GM19238 (cell line): ENCODE results near the gene SPAAR.
"Not testable (repeated sequence)": the region's sequence is repeated elsewhere in the genome, so short reads cannot be mapped to it uniquely, and the experiment has no call there.

ENCODE experiments used
- DNase-seq: peaks from one replicate; pipeline ENCODE4 v3.0.0; 2011; ENCODE audit warnings: low spot score; ENCODE audit not compliant: insufficient read length

SPAAR gene

DNA sequence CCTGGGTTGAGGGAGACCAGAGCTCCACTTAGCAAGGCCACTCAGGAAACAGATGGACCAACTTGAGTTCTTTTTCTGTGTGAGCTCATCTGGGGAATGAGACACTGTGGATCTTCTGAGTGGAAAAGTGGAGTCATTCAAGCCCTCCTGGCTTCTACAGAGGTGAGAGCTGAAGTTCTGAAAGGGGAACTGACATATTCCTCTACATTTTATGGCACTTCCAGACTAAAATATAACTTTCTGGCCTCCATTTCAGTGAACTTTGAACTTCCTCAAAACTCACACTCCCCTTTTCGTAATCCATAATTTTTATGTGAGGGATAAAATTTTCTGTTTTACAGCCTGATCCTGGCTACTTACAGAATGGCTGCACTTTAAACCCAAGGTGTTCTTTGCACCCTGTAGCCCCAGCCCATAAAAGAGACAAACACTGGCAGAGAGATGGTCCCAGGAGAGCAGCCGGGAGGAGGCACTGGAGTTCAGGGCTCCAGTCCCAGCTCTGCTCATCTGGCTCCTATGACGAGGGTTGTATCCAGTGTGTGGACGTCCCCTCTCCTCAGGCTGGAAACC, 10.8 kb downstream of the SPAAR start:
- no peak for DNase-seq

DNA sequence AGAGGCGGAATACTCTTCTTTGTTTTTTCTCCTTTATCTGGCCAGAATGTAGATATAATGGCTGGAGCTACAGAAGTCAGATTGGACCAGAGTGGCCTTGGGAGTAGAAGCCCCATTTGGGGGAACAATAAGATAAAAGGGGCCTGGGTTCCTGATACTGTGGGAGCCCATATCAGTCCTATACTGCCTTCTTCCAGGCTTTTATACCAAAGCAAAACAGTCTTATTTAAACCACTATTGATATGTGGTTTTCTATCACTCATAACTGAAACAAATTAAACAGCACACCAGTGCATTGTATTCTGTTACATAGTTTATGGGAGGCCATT, 14.3 kb downstream of the SPAAR start:
- DNase-seq = no peak

GRCh38 chr9:35923927-35924763, 14.9 kb downstream of the SPAAR start:
- DNase-seq = no peak

GRCh38 chr9:35928591-35929452, 19.5 kb downstream of the SPAAR start:
- DNase-seq = no peak

DNA sequence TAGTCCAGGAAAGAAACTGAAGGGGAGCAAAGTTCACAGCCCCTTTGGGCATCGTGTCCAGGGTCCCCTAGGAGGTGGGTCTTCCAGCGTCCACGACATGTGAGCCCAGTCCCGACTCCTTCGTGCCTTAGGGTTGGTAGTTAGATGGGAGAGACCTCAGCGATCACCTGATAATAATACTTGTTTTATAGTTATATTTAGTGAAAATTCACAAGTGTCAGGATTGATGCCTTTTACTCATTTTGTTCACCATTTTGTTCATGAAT, 20.1 kb downstream of the SPAAR start:
- no peak for DNase-seq

GRCh38 chr9:35930521-35930920, 21.2 kb downstream of the SPAAR start:
- DNase-seq = no peak

DNA sequence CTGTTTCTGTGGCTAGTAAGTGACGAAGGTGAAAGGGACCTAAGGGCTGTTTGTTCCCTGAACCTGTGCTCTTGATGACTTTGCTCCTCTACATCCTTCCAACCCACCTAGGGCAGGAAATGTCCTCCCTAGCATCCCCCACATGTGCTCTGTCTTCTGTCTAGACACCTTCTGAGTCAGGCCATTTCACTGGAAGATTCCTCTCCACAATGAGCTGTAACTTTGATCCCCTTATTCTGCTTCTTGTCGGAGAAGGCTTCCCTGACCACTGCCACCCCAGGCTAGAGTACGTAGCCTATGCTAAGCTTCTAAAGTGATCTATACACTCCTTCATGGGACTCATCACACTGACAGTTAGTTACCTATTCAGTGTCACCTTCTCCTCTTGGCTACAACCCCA, 21.7 kb downstream of the SPAAR start:
- DNase-seq = no peak

GRCh38 chr9:35932735-35933134, 23.4 kb downstream of the SPAAR start:
- no peak for DNase-seq

GRCh38 chr9:35933550-35934067, 24.3 kb downstream of the SPAAR start:
- no peak for DNase-seq

- not testable (repeated sequence) for DNase-seq
Measured at GRCh38 chr9:35934069-35934468, 24.8 kb downstream of the SPAAR start.

DNA sequence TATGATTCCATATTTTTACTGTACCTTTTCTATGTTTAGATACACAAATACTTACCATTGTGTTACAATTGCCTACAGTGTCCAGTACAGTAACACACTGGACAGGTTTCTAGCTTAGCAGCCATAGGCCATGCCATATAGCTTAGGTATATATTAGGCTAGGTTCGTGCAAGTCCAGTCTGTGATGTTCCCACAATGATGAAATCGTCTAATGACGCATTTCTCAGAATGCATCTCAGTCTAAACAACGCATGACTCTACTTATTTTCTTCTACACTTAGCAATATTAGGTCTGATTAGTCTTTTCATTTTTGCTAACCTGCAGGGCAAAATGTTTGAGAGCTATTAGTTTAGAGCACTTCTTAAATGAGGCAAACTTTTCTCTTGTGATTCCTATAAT, 26.0 kb downstream of the SPAAR start:
- no peak for DNase-seq

DNA sequence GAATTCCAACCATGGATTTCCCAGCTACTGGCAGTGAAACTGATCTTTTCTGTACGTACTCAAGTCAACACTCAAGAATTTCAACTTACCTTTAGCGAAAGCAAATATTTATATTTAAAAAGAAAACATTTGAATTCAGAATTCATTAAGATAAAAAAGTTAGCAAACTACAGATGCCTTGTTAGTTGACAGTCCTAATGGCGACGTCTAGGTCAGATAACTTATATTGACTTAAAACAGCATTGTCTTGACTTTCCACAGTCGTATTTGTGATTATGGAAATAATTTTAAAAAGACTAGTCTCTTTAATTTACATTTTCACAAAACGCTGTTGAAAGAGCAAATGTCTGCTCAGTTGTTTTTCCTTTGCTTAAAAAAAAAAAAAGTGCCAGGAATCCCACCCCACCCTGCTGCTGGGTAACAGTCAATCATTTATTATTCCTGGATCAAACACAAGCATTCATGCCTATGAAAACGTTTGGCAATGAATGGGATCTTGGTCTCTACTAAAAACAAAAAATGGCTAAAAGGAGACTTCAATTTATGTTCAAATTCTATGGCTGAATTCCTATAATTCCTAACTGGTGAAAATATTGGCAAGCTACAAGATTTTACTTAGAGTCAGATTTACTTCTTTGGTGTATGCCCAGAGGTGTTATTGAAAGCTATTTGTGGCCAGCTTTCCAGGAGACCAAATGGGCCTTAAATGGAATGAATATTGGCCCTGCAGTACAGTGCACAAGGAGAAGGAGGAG, 26.6 kb downstream of the SPAAR start:
- no peak for DNase-seq

DNA sequence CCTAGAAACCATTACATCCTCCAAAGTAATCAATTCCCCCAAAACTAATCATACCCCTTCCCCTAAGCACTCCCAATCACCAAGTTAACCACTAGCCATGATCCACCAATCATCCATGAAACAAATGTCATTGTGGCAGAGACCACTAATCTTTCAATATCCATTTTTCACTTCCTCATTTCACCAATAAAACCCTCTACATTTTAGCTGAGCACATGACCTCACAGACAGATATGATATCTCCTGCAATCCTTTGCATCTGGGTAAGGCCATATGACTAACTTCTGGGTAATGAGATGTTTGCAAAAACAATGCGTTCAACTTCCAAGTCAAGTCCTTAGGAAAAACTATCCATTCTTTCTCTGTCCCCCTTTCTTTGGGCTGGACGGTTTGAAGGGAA, 27.9 kb downstream of the SPAAR start:
- DNase-seq = no peak

DNA sequence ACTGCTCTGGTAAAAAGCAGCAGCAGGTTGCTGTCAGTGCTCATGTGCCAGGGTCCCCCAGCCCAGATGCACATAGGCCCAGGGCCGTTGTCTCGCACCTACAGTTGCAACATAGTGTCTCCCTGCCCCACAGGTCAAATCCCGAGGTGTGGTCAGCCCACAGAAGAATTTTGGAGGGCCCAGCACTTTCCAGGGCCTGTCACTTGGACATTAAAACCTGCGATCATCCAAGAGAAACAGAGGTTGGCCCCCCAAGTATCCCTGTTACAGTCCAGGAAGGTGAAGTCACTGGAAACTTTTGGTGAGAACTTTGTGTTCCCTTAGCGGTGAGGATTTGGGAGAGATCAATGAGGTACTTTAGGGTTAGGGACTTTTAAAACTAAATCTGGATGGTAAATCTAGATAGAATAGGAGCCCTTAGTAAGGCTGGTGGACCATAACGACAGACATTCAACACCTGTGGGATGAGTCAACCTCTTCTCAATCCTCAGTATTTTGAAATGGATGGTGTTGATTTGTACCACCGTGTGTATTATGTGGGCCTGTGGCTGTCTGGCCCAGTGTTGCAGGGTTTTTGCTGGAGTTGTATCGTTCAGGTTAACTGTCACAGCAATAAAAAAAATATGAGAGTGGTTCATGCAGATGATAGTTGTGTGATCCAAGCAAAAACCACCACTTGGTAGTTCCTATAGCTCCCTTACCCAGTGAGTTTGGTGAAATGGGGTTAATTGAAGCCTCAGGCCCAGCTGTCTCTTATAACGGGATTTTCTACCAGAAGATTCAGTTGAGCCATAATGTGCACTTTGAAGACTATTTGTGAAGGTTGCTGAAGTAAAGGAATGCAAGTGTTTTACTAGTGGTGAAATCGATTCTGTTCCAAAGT, 29.4 kb downstream of the SPAAR start:
- no peak for DNase-seq

DNA sequence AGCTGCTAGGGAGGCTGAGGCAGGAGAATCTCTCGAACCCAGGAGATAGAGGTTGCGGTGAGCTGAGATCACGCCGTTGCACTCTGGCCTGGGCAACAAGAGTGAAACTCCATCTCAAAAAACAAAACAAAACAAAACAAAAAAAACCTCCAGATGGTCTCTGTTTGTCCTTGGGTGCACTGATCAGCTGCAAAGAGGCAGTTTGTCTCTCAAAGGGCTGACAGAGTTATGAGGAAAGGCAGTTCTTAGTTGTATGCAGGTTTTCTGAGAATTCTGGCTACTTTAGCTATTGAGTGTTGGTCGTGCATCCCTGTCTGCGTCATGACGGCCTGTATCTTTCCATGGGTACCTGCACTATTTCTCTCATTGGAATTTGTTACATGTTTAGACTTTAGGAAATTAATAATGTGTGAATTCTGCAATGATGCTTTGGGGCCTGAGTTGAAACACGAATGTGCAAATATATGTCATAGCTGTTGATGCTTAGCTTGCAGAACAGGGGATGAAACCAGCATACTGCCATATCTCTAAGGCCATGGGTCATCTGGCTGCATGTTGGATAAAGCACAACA, 30.5 kb downstream of the SPAAR start:
- no peak for DNase-seq

DNA sequence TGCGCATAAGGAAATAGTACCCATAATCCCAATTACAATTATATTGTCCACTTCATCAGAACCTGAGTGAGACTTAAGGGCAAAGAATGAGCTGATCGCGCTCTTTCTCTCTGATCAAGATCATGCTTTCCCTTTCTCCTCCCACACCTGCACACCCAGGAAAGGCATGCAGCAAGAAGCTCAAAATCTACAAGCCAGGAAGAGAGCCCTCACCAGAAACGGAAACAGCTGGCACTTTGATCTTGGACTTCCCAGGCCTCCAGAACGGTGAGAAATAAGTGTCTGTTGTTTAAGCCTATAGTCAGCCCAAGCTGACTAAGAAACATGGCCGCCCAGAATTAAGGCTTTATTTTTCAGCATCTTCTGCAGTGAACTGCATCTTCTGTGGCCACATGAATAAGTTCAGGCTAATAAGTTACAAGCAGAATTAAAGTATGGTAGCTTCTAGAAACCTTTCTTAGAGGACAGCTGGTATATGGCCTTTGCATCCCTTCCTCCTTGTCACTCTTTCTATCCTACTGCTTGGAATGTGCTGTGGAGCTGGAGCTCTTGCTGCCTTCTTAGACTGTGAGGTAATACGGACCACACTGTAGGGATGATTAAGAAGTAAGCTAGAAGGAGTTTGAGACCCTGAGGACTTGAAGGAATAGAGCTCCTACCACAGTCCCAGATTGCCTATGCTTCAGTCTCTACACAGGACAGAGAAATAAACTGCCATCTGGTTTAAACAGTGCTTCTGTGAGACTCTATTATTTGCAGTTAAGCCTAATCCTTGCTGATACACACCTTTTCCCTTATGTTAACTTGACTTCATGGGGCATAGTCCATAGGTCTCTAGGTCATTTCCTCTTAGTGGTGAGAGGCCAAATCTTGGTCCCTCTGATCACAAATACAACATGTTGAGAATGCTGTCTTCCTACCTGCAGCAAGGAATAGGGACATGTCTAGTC, 31.4 kb downstream of the SPAAR start:
- DNase-seq = no peak

- no peak for DNase-seq
Measured at GRCh38 chr9:35942286-35942685, 33.0 kb downstream of the SPAAR start.

- no peak for DNase-seq
Measured at GRCh38 chr9:35944173-35944572, 34.9 kb downstream of the SPAAR start.

GRCh38 chr9:35944841-35945240, 35.6 kb downstream of the SPAAR start:
- DNase-seq = no peak
